DND-41 (cell line): Measurements from ENCODE around the gene STRN4.

Experiments used
- CTCF ChIP-seq: IDR thresholded peaks from 2 replicates; pipeline ENCODE4 v1.5.1; 2012; ENCODE audit warnings: borderline replicate concordance, low read length, moderate library complexity, mild to moderate bottlenecking; ENCODE audit not compliant: poor library complexity, severe bottlenecking; ENCODE audit errors: extremely low read depth
- EZH2 ChIP-seq: IDR thresholded peaks from 3 replicates; pipeline ENCODE4 v1.6.1; 2012; ENCODE audit warnings: borderline replicate concordance, low read depth, mild to moderate bottlenecking, moderate library complexity, low read length, inconsistent platforms; ENCODE audit not compliant: severe bottlenecking

GRCh38 chr19:46691948-46692347 is 54.3 kb downstream of the STRN4 start:
- no peak for TF ChIP-seq CTCF
- no peak for TF ChIP-seq EZH2
